GM19438 (cell line): Measurements from ENCODE around the gene KRTAP2-2.

Source experiments
- ATAC-seq: cut with Tn5 transposase; IDR thresholded peaks from one replicate; pipeline ENCODE4 v1.9.1; 2021; ENCODE audit warnings: low read depth; ENCODE audit not compliant: unreplicated experiment

KRTAP2-2 gene

DNA sequence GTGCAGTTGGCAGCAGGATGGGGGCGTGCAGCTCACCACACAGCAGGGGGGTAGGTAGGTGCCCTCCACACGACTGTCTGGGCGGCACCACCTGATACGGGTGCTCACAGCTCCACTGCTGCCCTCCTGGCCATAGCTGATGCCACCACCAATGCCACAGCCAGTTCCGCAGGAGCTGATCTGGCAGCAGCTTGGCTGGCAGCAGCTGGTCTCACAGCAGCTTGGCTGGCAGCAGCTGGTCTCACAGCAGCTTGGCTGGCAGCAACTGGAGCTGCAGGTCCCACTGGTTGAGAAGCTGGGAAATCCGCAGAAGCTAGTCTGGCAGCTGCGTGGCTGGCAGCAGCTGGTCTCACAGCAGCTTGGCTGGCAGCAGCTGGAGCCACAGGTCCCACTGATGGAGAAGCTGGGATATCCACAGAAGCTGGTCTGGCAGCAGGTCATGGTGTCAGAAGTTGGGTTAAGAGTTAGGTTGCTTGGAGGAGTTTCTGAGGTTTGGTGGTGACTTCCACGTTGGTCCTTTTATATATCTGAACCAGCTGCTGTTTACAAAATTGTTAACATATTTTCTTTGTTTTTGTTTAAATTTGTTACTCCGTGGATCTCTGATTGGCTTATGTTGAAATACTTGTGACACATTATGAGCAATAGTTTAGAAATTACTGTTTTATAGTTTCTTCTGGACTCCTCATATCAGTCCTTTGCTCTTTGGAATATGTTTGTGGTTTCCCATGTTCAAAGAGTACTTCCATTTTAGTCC is 28.1 kb downstream of the KRTAP2-2 start, which contains the start of gene KRTAP1-5:
Gene KRTAP1-5 (minus strand): TSS at position 494 of the 757 bp plus-strand sequence. CDS start 53 bp downstream, at position 441.
- no peak for ATAC-seq

DNA sequence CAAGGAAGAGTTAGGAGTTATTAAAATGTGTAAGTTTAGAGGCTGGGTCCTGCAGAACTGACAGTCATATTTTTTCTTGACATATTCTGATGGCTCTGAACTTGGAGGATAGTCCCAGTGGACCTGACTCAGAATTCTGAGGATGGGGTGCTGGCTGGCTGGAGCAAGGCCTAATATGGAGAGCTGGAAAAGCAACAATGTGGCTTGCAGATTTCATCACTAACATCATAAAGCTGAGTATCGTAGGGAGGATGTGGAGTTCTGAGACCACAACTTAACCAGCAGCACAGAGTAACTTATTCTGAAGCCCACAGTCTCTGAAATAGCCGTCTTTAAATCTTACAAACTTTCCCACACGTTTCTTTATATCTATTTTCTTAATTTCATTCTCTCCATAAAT is 30.3 kb downstream of the KRTAP2-2 start:
- no peak for ATAC-seq

DNA sequence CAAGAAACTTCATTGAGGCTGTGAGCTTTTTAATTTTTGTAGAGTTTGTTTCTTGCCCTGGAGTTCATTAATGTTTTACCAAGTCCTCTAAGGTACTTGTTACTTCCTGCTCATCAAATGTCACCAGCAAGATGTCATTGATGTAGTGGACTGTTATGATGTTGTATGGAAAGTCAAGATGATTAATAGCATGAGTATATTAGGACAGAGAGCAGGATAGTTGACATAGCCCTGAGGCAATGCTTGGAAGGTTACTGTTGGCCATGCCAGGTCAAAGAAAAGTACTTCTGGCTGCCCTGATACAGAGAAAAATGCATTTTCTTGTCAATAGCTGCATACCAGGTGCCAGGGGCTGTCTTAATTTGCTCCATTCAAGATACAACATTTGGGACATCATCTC is 34.7 kb downstream of the KRTAP2-2 start:
- no peak for ATAC-seq

DNA sequence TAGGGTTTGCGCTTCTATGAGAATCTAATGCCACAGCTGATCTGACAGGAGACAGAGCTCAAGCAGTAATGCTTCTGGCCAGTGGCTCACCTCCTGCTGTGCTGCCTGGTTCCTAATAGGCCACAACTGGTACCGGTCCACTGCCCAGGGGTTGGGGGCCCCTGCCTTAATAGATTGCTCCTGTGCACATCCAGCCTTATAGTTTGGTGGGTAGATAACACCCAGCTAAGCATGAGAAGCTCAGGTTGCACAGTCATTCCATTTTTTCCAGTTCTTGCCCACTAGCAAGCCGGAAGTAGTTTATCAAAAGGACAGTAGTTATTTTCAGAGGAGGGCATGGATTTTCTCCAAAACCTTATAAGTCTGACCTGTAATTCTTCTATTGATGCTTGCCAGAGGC is 35.6 kb downstream of the KRTAP2-2 start:
- ATAC-seq = no peak

DNA sequence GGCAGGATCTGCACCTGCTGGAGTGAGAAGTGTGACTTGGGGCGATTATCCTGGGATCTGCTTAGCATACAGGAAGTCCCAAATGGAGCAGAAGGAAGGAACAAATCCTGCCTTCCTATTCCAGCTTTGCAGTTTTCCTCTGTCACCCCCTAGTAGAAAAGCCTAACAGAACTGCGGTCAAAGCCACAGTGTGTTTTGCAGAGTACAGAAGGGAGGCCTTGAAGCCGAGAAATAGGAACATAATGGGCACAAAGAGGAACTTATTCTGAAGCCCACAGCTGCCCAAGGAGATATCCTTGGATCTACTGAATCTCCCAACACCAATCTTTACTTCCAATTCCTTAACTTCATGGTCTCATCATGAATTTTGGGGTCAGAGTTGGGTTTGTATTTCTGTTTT is 36.5 kb downstream of the KRTAP2-2 start:
- ATAC-seq = no peak

DNA sequence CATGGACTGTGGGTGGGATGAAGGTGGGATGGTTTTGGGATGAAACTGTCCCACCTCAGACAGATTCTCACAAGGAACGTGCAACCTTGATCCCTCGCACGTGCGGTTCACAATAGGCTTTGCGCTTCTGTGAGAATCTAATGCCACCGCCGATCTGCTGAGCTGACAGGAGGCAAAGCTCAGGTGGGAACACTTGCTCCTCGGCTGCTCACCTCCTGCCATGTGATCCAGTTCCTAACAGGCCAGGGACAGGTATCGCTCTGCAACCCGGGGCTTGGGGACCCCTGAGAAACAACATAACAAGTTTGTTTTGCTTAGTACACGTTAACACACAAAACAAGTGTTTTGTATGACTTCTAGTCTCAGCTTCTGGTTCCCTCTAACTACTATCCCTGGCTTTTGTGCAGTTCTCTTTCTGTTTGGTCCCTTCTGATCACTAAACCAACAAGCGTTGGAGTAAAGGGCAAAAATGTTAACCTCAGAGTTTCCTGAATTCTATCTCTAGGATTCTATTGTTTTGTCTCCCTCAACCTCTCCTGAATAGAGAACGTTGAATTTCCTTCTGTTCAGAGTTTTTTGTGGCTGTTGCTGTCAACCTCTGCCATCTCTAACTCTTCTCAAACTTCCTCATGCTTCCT is 38.3 kb downstream of the KRTAP2-2 start:
- no peak for ATAC-seq

DNA sequence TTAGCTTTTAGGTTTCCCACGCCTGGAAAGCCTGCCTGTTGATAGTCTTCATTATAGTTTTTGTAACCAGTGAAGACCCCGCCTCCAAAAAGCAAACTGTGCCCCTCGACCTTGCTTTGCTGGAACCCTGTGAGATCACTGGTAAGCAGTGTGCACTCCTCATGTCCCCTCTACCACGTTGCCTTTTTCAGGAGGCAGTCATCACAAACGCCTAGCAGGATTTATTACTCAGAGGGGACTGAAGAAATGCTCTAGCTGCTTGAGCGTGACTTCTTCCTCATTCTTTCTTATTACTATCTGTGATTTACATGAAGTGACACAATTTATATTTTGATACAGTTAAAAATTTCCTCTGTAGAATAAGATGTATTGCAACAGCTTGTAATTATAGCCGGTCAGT is 39.6 kb downstream of the KRTAP2-2 start:
- no peak for ATAC-seq

DNA sequence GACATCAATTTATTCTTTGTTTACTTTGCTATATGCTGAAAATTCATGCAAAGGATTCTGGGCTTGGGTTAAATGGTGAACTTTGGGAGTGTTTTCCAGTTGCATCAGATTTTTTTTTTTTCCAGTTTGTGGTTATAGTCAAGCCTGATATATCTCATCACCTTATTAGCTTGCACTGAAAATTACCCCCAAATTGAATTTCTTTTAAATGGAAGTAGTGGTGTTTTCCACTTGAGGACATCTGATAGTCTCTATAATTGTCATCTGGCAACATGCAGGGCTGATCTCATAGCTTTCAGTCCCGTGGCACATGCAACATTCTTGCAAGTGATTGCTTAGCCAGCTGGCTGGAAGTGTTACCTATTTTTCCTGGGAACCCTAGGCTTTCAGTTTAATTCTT is 41.4 kb downstream of the KRTAP2-2 start:
- no peak for ATAC-seq

DNA sequence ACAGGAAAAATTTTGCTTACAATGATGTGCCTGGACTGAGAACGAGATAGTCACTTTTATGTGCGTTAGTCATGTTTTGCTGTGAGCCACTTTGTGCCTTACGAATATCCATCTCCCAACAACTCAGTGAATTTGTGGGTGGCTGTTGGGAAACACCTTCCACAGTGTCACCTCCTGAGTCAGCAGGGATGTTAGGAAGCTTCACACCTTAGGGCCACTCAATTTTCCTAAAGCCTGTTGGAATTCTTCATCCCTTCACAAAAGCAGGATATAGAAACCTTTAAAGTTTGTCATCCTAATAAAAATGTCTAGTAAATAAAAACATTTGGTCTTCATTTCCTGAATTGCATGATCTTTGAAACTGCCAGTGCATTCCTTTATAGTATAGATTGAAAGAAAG is 41.8 kb downstream of the KRTAP2-2 start:
- ATAC-seq = no peak

DNA sequence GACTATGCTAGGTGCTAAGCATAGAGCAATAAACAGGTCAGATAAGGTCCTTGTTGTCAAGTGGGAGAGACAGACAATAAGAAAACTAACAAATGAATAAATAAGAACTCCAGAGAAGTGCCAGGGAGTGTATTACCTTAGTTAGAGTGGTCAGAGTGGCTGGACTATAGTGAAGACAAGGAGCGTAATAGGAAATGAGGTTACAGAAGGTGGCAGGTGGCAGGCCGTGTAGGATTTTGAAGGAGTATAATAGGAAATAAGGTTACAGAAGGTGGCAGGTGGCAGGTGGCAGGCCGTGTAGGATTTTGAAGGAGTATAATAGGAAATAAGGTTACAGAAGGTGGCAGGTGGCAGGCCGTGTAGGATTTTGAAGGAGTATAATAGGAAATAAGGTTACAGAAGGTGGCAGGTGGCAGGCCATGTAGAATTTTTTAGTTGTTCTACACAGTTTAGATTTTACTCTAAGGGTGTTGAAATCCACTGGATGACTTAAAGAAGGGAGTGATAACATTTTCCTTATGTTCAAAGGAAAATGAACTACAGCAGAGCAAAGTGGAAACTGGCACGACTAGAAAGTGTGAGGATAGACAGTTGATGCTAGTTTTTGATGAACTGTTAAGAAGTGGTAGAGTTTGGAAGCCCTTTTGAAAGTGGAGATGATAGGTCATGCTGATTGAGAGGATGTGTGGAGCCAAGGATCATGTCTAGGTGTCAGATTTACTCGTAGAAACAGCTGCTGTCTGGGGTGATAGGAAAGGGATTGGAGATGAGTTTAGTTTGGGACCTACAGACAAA is 42.5 kb downstream of the KRTAP2-2 start:
- ATAC-seq = no peak

DNA sequence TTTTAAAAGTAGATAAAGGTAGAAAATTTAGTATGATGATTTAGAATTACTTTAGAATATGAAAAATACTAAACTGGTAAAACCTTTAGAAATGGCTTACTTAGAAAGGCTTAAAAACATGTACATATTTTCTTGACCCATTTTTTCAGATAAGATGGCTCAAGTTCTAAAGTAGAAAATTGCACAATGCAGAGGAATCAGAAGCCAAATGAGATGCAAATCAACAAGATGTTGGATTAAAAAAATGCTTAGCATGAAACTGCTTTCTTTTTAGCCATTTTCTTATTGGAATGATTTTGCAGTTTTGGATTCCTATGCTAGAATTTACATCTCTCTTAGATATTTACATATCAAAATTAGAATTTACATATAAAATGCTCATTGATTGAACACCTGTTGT is 44.6 kb downstream of the KRTAP2-2 start:
- ATAC-seq = no peak

DNA sequence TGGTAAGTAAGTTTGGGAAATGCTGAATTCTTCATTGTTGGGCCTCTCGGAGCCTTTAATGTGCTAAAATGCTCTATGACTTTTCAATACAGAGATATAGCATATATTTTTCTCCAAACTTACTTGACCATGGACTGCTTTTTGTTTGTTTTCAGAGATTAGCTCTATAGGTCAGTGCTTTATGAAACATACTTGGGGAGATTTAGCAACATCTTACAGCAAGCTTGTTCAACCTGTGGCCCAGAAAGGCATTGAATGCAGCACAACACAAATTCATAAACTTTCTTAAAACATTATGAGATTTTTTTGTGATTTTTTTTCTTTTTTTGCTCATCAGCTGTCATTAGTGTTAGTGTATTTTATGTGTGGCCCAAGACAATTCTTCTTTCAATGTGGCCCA is 45.1 kb downstream of the KRTAP2-2 start:
- ATAC-seq = no peak

DNA sequence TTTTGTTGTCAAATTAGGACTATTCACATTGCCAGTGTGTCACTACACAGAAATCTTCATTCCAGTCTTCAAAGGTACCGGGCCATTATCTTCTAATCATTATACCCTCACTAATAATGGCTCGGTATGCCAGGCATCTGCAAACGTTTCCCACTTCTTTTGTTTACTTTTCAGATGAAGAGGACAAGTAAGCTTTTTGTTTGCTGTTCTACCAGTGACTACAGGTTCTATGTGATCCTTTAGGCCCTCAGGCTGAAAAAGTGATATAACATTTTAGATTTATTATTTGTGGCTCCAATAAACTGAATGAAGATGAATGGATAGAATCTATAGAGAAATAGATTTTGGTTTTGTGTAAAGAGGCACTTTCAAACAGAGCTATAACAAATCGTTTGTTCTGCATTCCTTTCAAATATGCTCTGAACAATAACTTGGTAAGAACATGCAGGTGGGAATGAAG is 45.7 kb downstream of the KRTAP2-2 start:
- no peak for ATAC-seq

DNA sequence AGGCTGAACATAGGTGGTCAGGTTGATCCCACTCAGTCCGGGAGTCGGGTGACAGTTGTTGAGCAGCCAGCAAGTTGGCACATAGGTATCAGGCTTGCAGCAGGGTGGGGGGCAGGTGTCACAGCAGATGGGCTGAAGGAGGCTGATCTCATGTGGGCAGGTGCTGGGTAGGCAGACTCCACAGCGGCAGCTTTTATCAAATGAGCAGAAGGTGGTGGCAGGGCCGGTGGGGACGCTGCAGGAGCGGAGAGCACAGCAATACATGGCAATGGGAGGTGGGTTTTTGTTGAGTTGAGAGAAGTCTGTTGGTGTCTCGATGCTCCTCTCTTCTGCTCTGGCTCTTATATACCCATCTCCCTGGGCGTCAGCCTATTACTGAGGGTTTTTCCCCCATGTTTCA is 46.2 kb downstream of the KRTAP2-2 start, which contains the start of gene KRTAP3-1:
Gene KRTAP3-1 (minus strand): TSS at position 318 of the 400 bp plus-strand sequence. CDS start 54 bp downstream, at position 264.
- no peak for ATAC-seq
